ENCODE measurements around the gene EXOC4. TPM values are rescaled to one million over a fixed set of nuclear protein-coding genes. Genes with fewer than 3 reads are reported as not detected.

EXOC4 gene
- total RNA-seq, 4 donors from 2014 or later = 82.4 to 204 (median 128) TPM

GRCh38 chr7:134062460-134062859 lies 809.6 kb downstream of the EXOC4 start:
- no peaks in the 10 kb centered on the region for H3K9me3 ChIP-seq
- intact Hi-C loops (cut with DNase I; ENCODE audit: low total_unique reads) = no loop called here
- H3K27me3 ChIP-seq = no peaks in the 10 kb centered on the region
- H3K4me3 ChIP-seq = no peak overlapping the region
- in situ Hi-C loops (cut with MboI; ENCODE audit: low pct_ligation_motif_present in 1 of 4, low pct_unique_long_range_greater_than_20kb in 1 of 4, low sequenced_read_pairs in 3 of 4) = no loop called here
- TF ChIP-seq CTCF (IDR thresholded peaks at IDR 0.05) = no peak
- no peak for TF ChIP-seq POLR2A (IDR thresholded peaks at IDR 0.05)
- no peak for TF ChIP-seq POLR2AphosphoS5 (IDR thresholded peaks at IDR 0.05)
- TF ChIP-seq EP300 (IDR thresholded peaks at IDR 0.05; ENCODE audit: low read depth) = no peak
- H3K36me3 ChIP-seq = no peaks in the 10 kb centered on the region
- no peak for DNase-seq
- 81 to 94% methylated on average over 3 to 4 of the region's 4 CpGs for WGBS, 2 donors (ENCODE audit: low coverage in 1 of 2)
- no peak overlapping the region for H3K27ac ChIP-seq
- no peaks in the 10 kb centered on the region for H3K4me1 ChIP-seq

GRCh38 chr7:134065415-134065814 lies 812.5 kb downstream of the EXOC4 start:
- in situ Hi-C loops (cut with MboI; ENCODE audit: low pct_ligation_motif_present in 1 of 4, low pct_unique_long_range_greater_than_20kb in 1 of 4, low sequenced_read_pairs in 3 of 4) (no loop called here), intact Hi-C loops (cut with DNase I; ENCODE audit: low total_unique reads) (no loop called here)
- Histone ChIP-seq H3K4me3 (no peak overlapping the region), H3K9me3 (no peaks in the 10 kb centered on the region), H3K27ac (no peak overlapping the region), H3K4me1 (no peaks in the 10 kb centered on the region), H3K27me3 (no peaks in the 10 kb centered on the region), H3K36me3 (no peaks in the 10 kb centered on the region)
- no peak for TF ChIP-seq POLR2A (IDR thresholded peaks at IDR 0.05)
- TF ChIP-seq POLR2AphosphoS5 (IDR thresholded peaks at IDR 0.05) = no peak
- TF ChIP-seq EP300 (IDR thresholded peaks at IDR 0.05; ENCODE audit: low read depth) = no peak
- no peak for TF ChIP-seq CTCF (IDR thresholded peaks at IDR 0.05)
- no peak for DNase-seq
- WGBS, 2 donors (ENCODE audit: low coverage in 1 of 2) = 67 to 93% methylated on average over 1 to 4 of the region's 4 CpGs

- H3K27me3 ChIP-seq = no peaks in the 10 kb centered on the region
- no peak overlapping the region for H3K4me3 ChIP-seq
- no peaks in the 10 kb centered on the region for H3K9me3 ChIP-seq
- no peaks in the 10 kb centered on the region for H3K4me1 ChIP-seq
- in situ Hi-C loops (cut with MboI; ENCODE audit: low pct_ligation_motif_present in 1 of 4, low pct_unique_long_range_greater_than_20kb in 1 of 4, low sequenced_read_pairs in 3 of 4) = no loop called here
- no peak overlapping the region for H3K27ac ChIP-seq
- TF ChIP-seq POLR2AphosphoS5 (IDR thresholded peaks at IDR 0.05) = no peak
- no peak for TF ChIP-seq POLR2A (IDR thresholded peaks at IDR 0.05)
- TF ChIP-seq EP300 (IDR thresholded peaks at IDR 0.05; ENCODE audit: low read depth) = no peak
- TF ChIP-seq CTCF (IDR thresholded peaks at IDR 0.05) = no peak
- 76% methylated on average over 4 of the region's 4 CpGs; no CpG with 5 or more reads in 1 of the 2 donors for WGBS, 2 donors (ENCODE audit: low coverage in 1 of 2)
- DNase-seq = no peak
- intact Hi-C loops (cut with DNase I; ENCODE audit: low total_unique reads) = no loop called here
- no peaks in the 10 kb centered on the region for H3K36me3 ChIP-seq
These were observed 814.3 kb downstream of the EXOC4 start for GRCh38 chr7:134067164-134067563.

GRCh38 chr7:134068670-134069069 lies 815.8 kb downstream of the EXOC4 start:
- H3K27me3 ChIP-seq = no peaks in the 10 kb centered on the region
- no peak overlapping the region for H3K4me3 ChIP-seq
- no peak for TF ChIP-seq CTCF (IDR thresholded peaks at IDR 0.05)
- no peak for TF ChIP-seq POLR2A (IDR thresholded peaks at IDR 0.05)
- TF ChIP-seq EP300 (IDR thresholded peaks at IDR 0.05; ENCODE audit: low read depth) = no peak
- no peak for TF ChIP-seq POLR2AphosphoS5 (IDR thresholded peaks at IDR 0.05)
- no peaks in the 10 kb centered on the region for H3K36me3 ChIP-seq
- intact Hi-C loops (cut with DNase I; ENCODE audit: low total_unique reads) (no loop called here), in situ Hi-C loops (cut with MboI; ENCODE audit: low pct_ligation_motif_present in 1 of 4, low pct_unique_long_range_greater_than_20kb in 1 of 4, low sequenced_read_pairs in 3 of 4) (no loop called here)
- no peak overlapping the region for H3K27ac ChIP-seq
- no peaks in the 10 kb centered on the region for H3K9me3 ChIP-seq
- DNase-seq = no peak
- H3K4me1 ChIP-seq = no peaks in the 10 kb centered on the region
- WGBS, 2 donors (ENCODE audit: low coverage in 1 of 2) = 85 to 94% methylated on average over 5 to 6 of the region's 6 CpGs

Data from transverse colon (tissue), 4 donors.